ENCODE results near the gene SLC6A19. TPM values are rescaled to one million over a fixed set of nuclear protein-coding genes. Genes with fewer than 3 reads are reported as not detected.

SLC6A19 gene
- not detected for total RNA-seq

- Histone ChIP-seq H3K4me3 (no peak within 1 kb of the TSS), H3K27me3 (no peaks in the 10 kb centered on the region), H3K27ac (no peak within 1 kb of the TSS), H3K4me1 (no peaks in the 10 kb centered on the region), H3K9me3 (no peaks in the 10 kb centered on the region), H3K36me3 (no peaks in the 10 kb centered on the region)
- no peak for DNase-seq (ENCODE audit: low spot score)
- no peak for TF ChIP-seq CTCF (IDR thresholded peaks at IDR 0.05)
Observed at GRCh38 chr5:1201327-1202025, at the start of gene SLC6A19. SLC6A19 (plus strand) TSS chr5:1201595; CDS start chr5:1201651, 56 bp downstream.

GRCh38 chr5:1152156-1152555, 49.2 kb upstream of the SLC6A19 start:
- peaks cover 0 to 5% of the 10 kb centered on the region in 2 donors for H3K9me3 ChIP-seq
- peaks cover 0 to 12% of the 10 kb centered on the region in 2 donors for H3K4me1 ChIP-seq
- no peak for TF ChIP-seq CTCF (IDR thresholded peaks at IDR 0.05)
- no peak for DNase-seq (ENCODE audit: low spot score)
- no peak overlapping the region for H3K27ac ChIP-seq
- H3K4me3 ChIP-seq: no peak overlapping the region
- H3K36me3 ChIP-seq: no peaks in the 10 kb centered on the region
- H3K27me3 ChIP-seq: peaks cover 0 to 16% of the 10 kb centered on the region in 2 donors

GRCh38 chr5:1152771-1153282, 48.6 kb upstream of the SLC6A19 start:
- no peak for TF ChIP-seq CTCF (IDR thresholded peaks at IDR 0.05)
- DNase-seq (ENCODE audit: low spot score): no peak
- no peak overlapping the region for H3K4me3 ChIP-seq
- H3K27ac ChIP-seq: no peak overlapping the region
- peaks cover 0 to 5% of the 10 kb centered on the region in 2 donors for H3K9me3 ChIP-seq
- H3K4me1 ChIP-seq: peaks cover 0 to 12% of the 10 kb centered on the region in 2 donors
- no peaks in the 10 kb centered on the region for H3K36me3 ChIP-seq
- peaks cover 0 to 16% of the 10 kb centered on the region in 2 donors for H3K27me3 ChIP-seq

- no peak for TF ChIP-seq CTCF (IDR thresholded peaks at IDR 0.05)
- no peak for DNase-seq (ENCODE audit: low spot score)
- Histone ChIP-seq H3K9me3 (peaks cover 0 to 5% of the 10 kb centered on the region in 2 donors), H3K4me3 (no peak overlapping the region), H3K27me3 (peaks cover 0 to 16% of the 10 kb centered on the region in 2 donors), H3K4me1 (peaks cover 0 to 12% of the 10 kb centered on the region in 2 donors), H3K36me3 (no peaks in the 10 kb centered on the region), H3K27ac (no peak overlapping the region)
Observed at GRCh38 chr5:1153428-1153827, 48.0 kb upstream of the SLC6A19 start.

GRCh38 chr5:1155191-1156032, 46.0 kb upstream of the SLC6A19 start:
- H3K36me3 ChIP-seq: no peaks in the 10 kb centered on the region
- peaks cover 0 to 12% of the 10 kb centered on the region in 2 donors for H3K4me1 ChIP-seq
- no peak for TF ChIP-seq CTCF (IDR thresholded peaks at IDR 0.05)
- DNase-seq (ENCODE audit: low spot score): no peak
- peak overlapping the region in 1 of 2 donors; percentile 43 for H3K4me3 ChIP-seq
- H3K27me3 ChIP-seq: peaks cover 0 to 16% of the 10 kb centered on the region in 2 donors
- H3K27ac ChIP-seq: no peak overlapping the region
- peaks cover 0 to 5% of the 10 kb centered on the region in 2 donors for H3K9me3 ChIP-seq

Measured in right atrium auricular region (tissue), 2 donors.